Smooth muscle cell (in vitro differentiated cells): Measurements from ENCODE around the gene SERPINA10. TPM values are rescaled to one million over a fixed set of nuclear protein-coding genes. Genes with fewer than 3 reads are reported as not detected.

Experiments used
- DNase-seq: peaks from one replicate; lab custom pipeline; 2025; ENCODE audit not compliant: unreplicated experiment; lab: John Stamatoyannopoulos, UW
- H2AFZ ChIP-seq: fragments of 200-600 bp; sonication (generic); 2 replicates; pipeline ENCODE4 v1.6.0; 2016; ENCODE audit warnings: antibody characterized with exemption, low read depth, mild to moderate bottlenecking
- H3F3A ChIP-seq: fragments of 200-600 bp; sonication (generic); 2 replicates; pipeline ENCODE4 v1.6.0; 2017; ENCODE audit warnings: antibody characterized with exemption, low read depth
- H3K27ac ChIP-seq: fragments of 200-600 bp; sonication (generic); 2 replicates; pipeline ENCODE4 v1.5.1; 2016; ENCODE audit warnings: low read depth, mild to moderate bottlenecking
- H3K27me3 ChIP-seq: fragments of 200-600 bp; sonication (generic); 2 replicates; pipeline ENCODE4 v1.6.1; 2016; ENCODE audit warnings: low read depth, mild to moderate bottlenecking
- H3K36me3 ChIP-seq: fragments of 200-600 bp; sonication (generic); 2 replicates; pipeline ENCODE4 v1.5.1; 2016; ENCODE audit warnings: low read depth
- H3K4me1 ChIP-seq: fragments of 200-600 bp; sonication (generic); 2 replicates; pipeline ENCODE4 v1.5.1; 2016; ENCODE audit warnings: low read depth
- H3K4me2 ChIP-seq: fragments of 200-600 bp; sonication (generic); 2 replicates; pipeline ENCODE4 v1.6.0; 2016; ENCODE audit warnings: mild to moderate bottlenecking
- H3K4me3 ChIP-seq: fragments of 200-600 bp; sonication (generic); 2 replicates; pipeline ENCODE4 v1.5.1; 2016; ENCODE audit warnings: mild to moderate bottlenecking
- H3K79me2 ChIP-seq: fragments of 200-600 bp; sonication (generic); 2 replicates; pipeline ENCODE4 v1.6.0; 2016; ENCODE audit warnings: low read depth, mild to moderate bottlenecking
- H3K9ac ChIP-seq: fragments of 200-600 bp; sonication (generic); 2 replicates; pipeline ENCODE4 v1.6.0; 2016; ENCODE audit warnings: low read depth
- H3K9me3 ChIP-seq: fragments of 200-600 bp; sonication (generic); replicated peaks from 2 replicates; pipeline ENCODE4 v1.5.1; 2016; ENCODE audit warnings: low read depth
- H4K20me1 ChIP-seq: fragments of 200-600 bp; sonication (generic); 2 replicates; pipeline ENCODE4 v1.6.0; 2016; ENCODE audit warnings: low read depth
- WGBS: methylation state at CpG from one replicate; pipeline ENCODE4 v1.1.7; 2016; ENCODE audit warnings: low lambda C conversion rate; 5-methylcytosine and 5-hydroxymethylcytosine counted together
- polyA plus RNA-seq: library from polyadenylated mRNA; unstranded; fragments of >200 nt; fragmentation: Nextera tagmentation; extraction: Ambion mirVana; gene quantifications from 2 replicates; pipeline ENCODE4 v1.2.1, GENCODE V29; 2016
- total RNA-seq: library from RNA; depleted of rRNA; stranded (reverse); fragments of >200 nt; gene quantifications from 2 replicates; pipeline ENCODE4 v1.2.3, GENCODE V29; 2014
- TF ChIP-seq, protein P1 (sequence below): fragments of 200-600 bp; sonication (generic); IDR thresholded peaks from 2 replicates; pipeline ENCODE4 v1.5.1; 2017; ENCODE audit warnings: borderline replicate concordance, mild to moderate bottlenecking, antibody characterized with exemption; ENCODE audit not compliant: insufficient read depth, poor library complexity, severe bottlenecking

Gene SERPINA10
- total and polyA plus RNA-seq, 2 experiments from 2014 or later: not detected

DNA sequence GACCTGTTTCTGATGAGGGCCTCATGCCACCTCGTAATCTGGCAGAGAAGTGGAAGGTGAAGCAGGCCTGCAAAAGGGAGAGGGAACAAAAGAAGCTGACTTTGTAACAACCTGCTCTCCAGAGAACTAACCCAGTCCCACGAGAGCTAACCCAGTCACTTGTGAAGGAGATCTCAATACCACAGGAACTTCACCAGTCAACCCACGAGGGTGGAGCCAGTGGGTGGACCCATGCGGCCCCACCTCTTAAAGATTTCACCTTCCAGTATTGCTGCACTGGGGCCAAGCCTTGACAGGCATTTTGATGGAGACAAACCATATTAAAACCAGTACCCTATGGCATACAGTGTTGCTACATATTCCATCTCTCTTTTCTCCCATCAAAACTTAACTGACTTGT is 55.1 kb downstream of the SERPINA10 start:
- H3K4me2 ChIP-seq: no peak overlapping the region
- H3K4me3 ChIP-seq: no peak overlapping the region
- no peaks in the 10 kb centered on the region for H3K79me2 ChIP-seq
- no peaks in the 10 kb centered on the region for H3K36me3 ChIP-seq
- no peaks in the 10 kb centered on the region for H4K20me1 ChIP-seq
- H3K27ac ChIP-seq: no peak overlapping the region
- WGBS: 72% methylated on average over 4 of the region's 4 CpGs
- H3F3A ChIP-seq: no peaks in the 10 kb centered on the region
- no peaks in the 10 kb centered on the region for H3K27me3 ChIP-seq
- H3K9ac ChIP-seq: no peak overlapping the region
- DNase-seq: no peak
- TF ChIP-seq, protein P1, sequence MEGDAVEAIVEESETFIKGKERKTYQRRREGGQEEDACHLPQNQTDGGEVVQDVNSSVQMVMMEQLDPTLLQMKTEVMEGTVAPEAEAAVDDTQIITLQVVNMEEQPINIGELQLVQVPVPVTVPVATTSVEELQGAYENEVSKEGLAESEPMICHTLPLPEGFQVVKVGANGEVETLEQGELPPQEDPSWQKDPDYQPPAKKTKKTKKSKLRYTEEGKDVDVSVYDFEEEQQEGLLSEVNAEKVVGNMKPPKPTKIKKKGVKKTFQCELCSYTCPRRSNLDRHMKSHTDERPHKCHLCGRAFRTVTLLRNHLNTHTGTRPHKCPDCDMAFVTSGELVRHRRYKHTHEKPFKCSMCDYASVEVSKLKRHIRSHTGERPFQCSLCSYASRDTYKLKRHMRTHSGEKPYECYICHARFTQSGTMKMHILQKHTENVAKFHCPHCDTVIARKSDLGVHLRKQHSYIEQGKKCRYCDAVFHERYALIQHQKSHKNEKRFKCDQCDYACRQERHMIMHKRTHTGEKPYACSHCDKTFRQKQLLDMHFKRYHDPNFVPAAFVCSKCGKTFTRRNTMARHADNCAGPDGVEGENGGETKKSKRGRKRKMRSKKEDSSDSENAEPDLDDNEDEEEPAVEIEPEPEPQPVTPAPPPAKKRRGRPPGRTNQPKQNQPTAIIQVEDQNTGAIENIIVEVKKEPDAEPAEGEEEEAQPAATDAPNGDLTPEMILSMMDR: no peak
- H2AFZ ChIP-seq: no peak overlapping the region
- no peaks in the 10 kb centered on the region for H3K4me1 ChIP-seq
- no peaks in the 10 kb centered on the region for H3K9me3 ChIP-seq

DNA sequence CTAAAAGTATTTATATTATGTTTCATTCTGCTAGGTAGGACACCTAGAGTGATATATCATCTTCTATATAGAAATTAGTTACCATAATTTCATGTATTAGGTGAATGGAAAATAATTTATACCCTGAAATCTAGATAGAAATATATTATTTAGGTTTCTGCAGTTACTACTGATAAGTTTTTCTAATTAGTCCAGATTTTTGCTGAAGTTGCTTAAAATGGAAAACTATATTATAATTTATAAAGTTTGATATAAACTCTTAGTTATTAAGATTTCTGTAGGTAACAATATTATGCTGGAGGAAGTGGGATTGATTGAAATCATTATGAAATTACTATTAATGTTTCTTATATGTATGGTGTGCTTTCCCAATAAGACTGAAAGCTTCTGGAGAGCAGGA is 56.0 kb downstream of the SERPINA10 start:
- Histone ChIP-seq H2AFZ (no peak overlapping the region), H4K20me1 (no peaks in the 10 kb centered on the region), H3K27me3 (no peaks in the 10 kb centered on the region), H3F3A (no peaks in the 10 kb centered on the region), H3K4me1 (no peaks in the 10 kb centered on the region), H3K9ac (no peak overlapping the region), H3K4me3 (no peak overlapping the region), H3K36me3 (no peaks in the 10 kb centered on the region), H3K4me2 (no peak overlapping the region), H3K79me2 (no peaks in the 10 kb centered on the region), H3K9me3 (no peaks in the 10 kb centered on the region), H3K27ac (no peak overlapping the region)
- DNase-seq: no peak
- TF ChIP-seq, protein P1: no peak

Other genes with a start within 250 kb of the SERPINA10 start
- gene DDX24, start 212.1 kb downstream of the SERPINA10 start, total RNA-seq: 117 and 151 TPM in 2 replicates
- gene DDX24, start 212.1 kb downstream of the SERPINA10 start, polyA plus RNA-seq: 118 and 127 TPM in 2 replicates
- 2.9 and 14.7 TPM in 2 replicates for gene IFI27L1, start 212.0 kb downstream of the SERPINA10 start, total RNA-seq
- 38.0 and 38.2 TPM in 2 replicates for gene IFI27L1, start 212.0 kb downstream of the SERPINA10 start, polyA plus RNA-seq
- 0.13 and 0.40 TPM in 2 replicates for gene IFI27, start 182.5 kb downstream of the SERPINA10 start, total RNA-seq
- gene IFI27, start 182.5 kb downstream of the SERPINA10 start, polyA plus RNA-seq: 3.1 TPM in 2 replicates
- 73.8 and 96.0 TPM in 2 replicates for gene IFI27L2, start 163.7 kb downstream of the SERPINA10 start, total RNA-seq
- gene IFI27L2, start 163.7 kb downstream of the SERPINA10 start, polyA plus RNA-seq: 135 and 162 TPM in 2 replicates
- gene PPP4R4, start 118.9 kb downstream of the SERPINA10 start, total RNA-seq: 0.27 and 0.40 TPM in 2 replicates
- gene PPP4R4, start 118.9 kb downstream of the SERPINA10 start, polyA plus RNA-seq: 0.27 and 0.38 TPM in 2 replicates
- gene SERPINA6, start 30.1 kb upstream of the SERPINA10 start, total RNA-seq: not detected in 2 replicates
- gene SERPINA6, start 30.1 kb upstream of the SERPINA10 start, polyA plus RNA-seq: 0.12 TPM in 1 of 2 replicates, not detected in the other
- gene SERPINA2, start 73.4 kb upstream of the SERPINA10 start, total RNA-seq: not detected in 2 replicates
- gene SERPINA2, start 73.4 kb upstream of the SERPINA10 start, polyA plus RNA-seq: not detected in 2 replicates
- 0.22 and 1.8 TPM in 2 replicates for gene SERPINA1, start 95.3 kb upstream of the SERPINA10 start, total RNA-seq
- gene SERPINA1, start 95.3 kb upstream of the SERPINA10 start, polyA plus RNA-seq: 2.4 and 3.4 TPM in 2 replicates
- gene SERPINA11, start 159.5 kb upstream of the SERPINA10 start, total RNA-seq: not detected in 2 replicates
- gene SERPINA11, start 159.5 kb upstream of the SERPINA10 start, polyA plus RNA-seq: not detected in 2 replicates
- not detected in 2 replicates for gene SERPINA9, start 182.9 kb upstream of the SERPINA10 start, total RNA-seq
- not detected in 2 replicates for gene SERPINA9, start 182.9 kb upstream of the SERPINA10 start, polyA plus RNA-seq
- not detected in 2 replicates for gene SERPINA12, start 216.2 kb upstream of the SERPINA10 start, total RNA-seq
- gene SERPINA12, start 216.2 kb upstream of the SERPINA10 start, polyA plus RNA-seq: not detected in 2 replicates